Suprapubic skin (tissue), 4 donors: ENCODE results near the gene NTSR1. TPM values are rescaled to one million over a fixed set of nuclear protein-coding genes. Genes with fewer than 3 reads are reported as not detected.

Experiments used
- DNase-seq, 2 donors: peaks; one replicate each; pipeline ENCODE4 v3.0.0-alpha.2; 2019; ENCODE audit warnings: low spot score in 2 of 2
- H3K27ac ChIP-seq: fragments of 200-600 bp; sonication (generic); one replicate; pipeline ENCODE4 v1.5.1; 2019
- H3K27me3 ChIP-seq: fragments of 200-600 bp; sonication (generic); one replicate; pipeline ENCODE4 v1.5.1; 2019
- H3K36me3 ChIP-seq: fragments of 200-600 bp; sonication (generic); one replicate; pipeline ENCODE4 v1.5.1; 2019
- H3K4me1 ChIP-seq: fragments of 200-600 bp; sonication (generic); one replicate; pipeline ENCODE4 v1.5.1; 2019
- H3K4me3 ChIP-seq: fragments of 200-600 bp; sonication (generic); one replicate; pipeline ENCODE4 v1.5.1; 2019; ENCODE audit warnings: mild to moderate bottlenecking
- H3K9me3 ChIP-seq: fragments of 200-600 bp; sonication (generic); one replicate; pipeline ENCODE4 v1.5.1; 2019
- EP300 ChIP-seq: sonication (generic); formaldehyde crosslinking; IDR thresholded peaks from one replicate; pipeline ENCODE4 v1.6.1; 2017; ENCODE audit warnings: antibody characterized with exemption
- POLR2A ChIP-seq, 2 donors: fragments of 450-650 bp; IDR thresholded peaks; one replicate each; pipeline ENCODE4 v1.6.1; 2017; ENCODE audit warnings: antibody characterized with exemption in 2 of 2, mild to moderate bottlenecking in 2 of 2, moderate library complexity in 2 of 2
- POLR2AphosphoS5 ChIP-seq, 3 donors: sonication (generic); formaldehyde crosslinking; IDR thresholded peaks; one replicate each; pipeline ENCODE4 v1.6.1; 2017; ENCODE audit warnings: antibody characterized with exemption in 3 of 3
- WGBS: methylation state at CpG from one replicate; pipeline ENCODE4 v1.1.5; 2018; 5-methylcytosine and 5-hydroxymethylcytosine counted together
- total RNA-seq, 4 donors: library from RNA; depleted of rRNA; stranded (reverse); fragments of >200 nt; gene quantifications; one replicate each; pipeline ENCODE4 v1.1.0, GENCODE V29; 2016
- TF ChIP-seq, protein P1 (sequence below), 2 donors: fragments of 200-600 bp in 1 of 2; fragments of 450-650 bp in 1 of 2; sonication (generic) in 1 of 2; IDR thresholded peaks; one replicate each; pipeline ENCODE4 v1.5.1; 2016 to 2019; ENCODE audit warnings: antibody characterized with exemption in 2 of 2, mild to moderate bottlenecking in 1 of 2, moderate library complexity in 1 of 2

The NTSR1 gene
- total RNA-seq, 4 donors from 2014 or later = 0.16 to 0.55 TPM; not detected in 2

DNA sequence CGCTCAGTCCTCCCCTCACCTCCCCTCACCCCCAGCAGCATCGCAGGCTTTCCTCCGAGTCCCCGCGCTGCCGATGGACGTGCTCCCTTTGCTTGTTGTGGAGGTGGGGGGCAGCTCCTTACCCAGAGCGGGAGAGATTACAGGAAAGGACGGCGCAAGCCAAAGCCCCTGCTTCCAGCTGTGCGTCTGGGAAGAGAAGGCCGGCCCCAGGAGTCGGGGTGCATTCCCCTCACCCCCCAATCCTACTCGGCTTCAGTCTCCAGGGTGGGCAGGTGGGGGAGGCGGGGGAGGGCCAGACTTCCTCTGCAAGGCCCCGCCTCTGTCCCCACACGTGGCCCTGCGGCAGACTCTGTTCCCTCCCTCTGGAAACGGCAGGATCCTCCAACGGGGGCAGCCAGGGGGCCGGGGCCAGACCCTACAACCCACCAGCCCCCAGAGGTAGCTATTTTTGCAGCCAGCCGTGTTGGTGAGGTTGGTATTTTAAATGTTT, 43.6 kb downstream of the NTSR1 start:
- DNase-seq = no peak
- Histone ChIP-seq H3K9me3 (no peaks in the 10 kb centered on the region), H3K4me3 (no peak overlapping the region), H3K4me1 (peaks cover 17% of the 10 kb centered on the region), H3K27me3 (peaks cover 16% of the 10 kb centered on the region), H3K36me3 (no peaks in the 10 kb centered on the region), H3K27ac (no peak overlapping the region)
- 53% methylated on average over 13 of the region's 22 CpGs for WGBS
- TF ChIP-seq POLR2A (IDR thresholded peaks at IDR 0.05) (no peak), EP300 (no peak), POLR2AphosphoS5 (IDR thresholded peaks at IDR 0.05) (no peak)
- TF ChIP-seq, protein P1, sequence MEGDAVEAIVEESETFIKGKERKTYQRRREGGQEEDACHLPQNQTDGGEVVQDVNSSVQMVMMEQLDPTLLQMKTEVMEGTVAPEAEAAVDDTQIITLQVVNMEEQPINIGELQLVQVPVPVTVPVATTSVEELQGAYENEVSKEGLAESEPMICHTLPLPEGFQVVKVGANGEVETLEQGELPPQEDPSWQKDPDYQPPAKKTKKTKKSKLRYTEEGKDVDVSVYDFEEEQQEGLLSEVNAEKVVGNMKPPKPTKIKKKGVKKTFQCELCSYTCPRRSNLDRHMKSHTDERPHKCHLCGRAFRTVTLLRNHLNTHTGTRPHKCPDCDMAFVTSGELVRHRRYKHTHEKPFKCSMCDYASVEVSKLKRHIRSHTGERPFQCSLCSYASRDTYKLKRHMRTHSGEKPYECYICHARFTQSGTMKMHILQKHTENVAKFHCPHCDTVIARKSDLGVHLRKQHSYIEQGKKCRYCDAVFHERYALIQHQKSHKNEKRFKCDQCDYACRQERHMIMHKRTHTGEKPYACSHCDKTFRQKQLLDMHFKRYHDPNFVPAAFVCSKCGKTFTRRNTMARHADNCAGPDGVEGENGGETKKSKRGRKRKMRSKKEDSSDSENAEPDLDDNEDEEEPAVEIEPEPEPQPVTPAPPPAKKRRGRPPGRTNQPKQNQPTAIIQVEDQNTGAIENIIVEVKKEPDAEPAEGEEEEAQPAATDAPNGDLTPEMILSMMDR (IDR thresholded peaks at IDR 0.05) = no peak

DNA sequence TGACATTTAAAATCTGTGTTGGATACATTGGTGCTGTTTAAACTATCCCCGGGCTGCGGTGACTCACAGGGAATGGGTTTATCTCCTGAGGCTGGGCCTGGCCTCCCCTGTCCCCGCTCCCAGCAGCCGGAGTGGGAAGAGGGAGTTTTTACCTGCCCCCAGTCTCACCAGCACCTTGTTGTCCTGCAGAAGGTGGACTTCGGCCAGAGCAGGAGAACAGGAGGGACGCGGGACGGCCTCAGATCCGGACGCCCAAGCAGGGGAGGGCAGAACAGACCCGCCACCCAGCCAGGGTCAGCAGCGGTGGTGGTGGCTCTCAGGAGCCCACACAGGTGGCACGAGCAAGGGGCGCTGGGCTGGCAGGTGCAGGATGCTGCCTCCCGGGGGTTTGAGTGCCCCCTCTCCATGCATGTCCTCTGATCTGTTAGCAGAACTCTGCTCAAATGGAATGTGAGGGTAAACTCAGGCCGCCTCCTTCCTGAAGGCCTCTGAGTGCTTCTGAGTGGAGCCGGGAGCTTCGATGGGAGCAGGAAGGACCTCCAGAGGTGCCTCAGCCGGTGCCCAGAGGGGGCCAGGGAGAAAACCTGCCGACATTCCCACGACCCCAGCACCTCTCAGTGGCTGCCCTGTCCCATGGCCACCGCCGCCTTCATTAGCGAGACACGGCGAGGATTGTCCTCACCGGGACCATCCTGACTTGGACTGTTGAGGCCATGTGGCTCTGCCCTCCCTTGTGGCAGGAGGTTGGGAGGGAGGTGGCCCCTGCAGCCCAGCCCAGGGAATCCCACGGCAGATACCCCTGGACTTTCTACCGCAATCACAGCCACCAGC, 44.2 kb downstream of the NTSR1 start:
- H3K27me3 ChIP-seq = peaks cover 16% of the 10 kb centered on the region
- no peak overlapping the region for H3K27ac ChIP-seq
- H3K4me1 ChIP-seq = peaks cover 17% of the 10 kb centered on the region
- 84% methylated on average over 23 of the region's 29 CpGs for WGBS
- H3K4me3 ChIP-seq = no peak overlapping the region
- DNase-seq = no peak
- H3K9me3 ChIP-seq = no peaks in the 10 kb centered on the region
- no peak for TF ChIP-seq EP300
- no peak for TF ChIP-seq POLR2AphosphoS5 (IDR thresholded peaks at IDR 0.05)
- TF ChIP-seq, protein P1 (IDR thresholded peaks at IDR 0.05) = no peak
- TF ChIP-seq POLR2A (IDR thresholded peaks at IDR 0.05) = no peak
- no peaks in the 10 kb centered on the region for H3K36me3 ChIP-seq

DNA sequence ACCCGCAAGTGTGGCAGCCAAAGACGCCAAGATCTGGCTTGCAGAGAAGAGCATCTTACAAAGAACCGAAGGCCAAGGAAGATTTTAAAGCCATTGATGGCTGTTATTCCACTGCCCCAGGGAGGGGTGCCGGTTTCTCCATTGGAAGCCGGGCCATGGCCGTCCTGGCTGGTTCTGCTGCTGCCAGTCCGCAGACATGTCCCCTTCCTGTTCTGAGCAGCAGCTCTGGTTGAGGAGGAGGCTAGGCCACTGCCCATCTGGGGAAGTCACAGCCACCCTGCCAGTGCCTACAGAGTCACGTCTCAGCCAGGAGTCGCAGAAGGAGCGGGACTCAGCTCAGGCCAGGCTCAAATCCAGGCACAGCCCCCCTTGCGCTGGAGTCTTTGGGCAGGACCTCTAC, 45.0 kb downstream of the NTSR1 start:
- 91% methylated on average over 11 of the region's 11 CpGs for WGBS
- no peaks in the 10 kb centered on the region for H3K9me3 ChIP-seq
- H3K4me3 ChIP-seq = no peak overlapping the region
- DNase-seq = no peak
- H3K27me3 ChIP-seq = peaks cover 18% of the 10 kb centered on the region
- peaks cover 17% of the 10 kb centered on the region for H3K4me1 ChIP-seq
- no peaks in the 10 kb centered on the region for H3K36me3 ChIP-seq
- TF ChIP-seq POLR2AphosphoS5 (IDR thresholded peaks at IDR 0.05) = no peak
- TF ChIP-seq EP300 = no peak
- TF ChIP-seq, protein P1 (IDR thresholded peaks at IDR 0.05) = no peak
- no peak for TF ChIP-seq POLR2A (IDR thresholded peaks at IDR 0.05)
- H3K27ac ChIP-seq = no peak overlapping the region

DNA sequence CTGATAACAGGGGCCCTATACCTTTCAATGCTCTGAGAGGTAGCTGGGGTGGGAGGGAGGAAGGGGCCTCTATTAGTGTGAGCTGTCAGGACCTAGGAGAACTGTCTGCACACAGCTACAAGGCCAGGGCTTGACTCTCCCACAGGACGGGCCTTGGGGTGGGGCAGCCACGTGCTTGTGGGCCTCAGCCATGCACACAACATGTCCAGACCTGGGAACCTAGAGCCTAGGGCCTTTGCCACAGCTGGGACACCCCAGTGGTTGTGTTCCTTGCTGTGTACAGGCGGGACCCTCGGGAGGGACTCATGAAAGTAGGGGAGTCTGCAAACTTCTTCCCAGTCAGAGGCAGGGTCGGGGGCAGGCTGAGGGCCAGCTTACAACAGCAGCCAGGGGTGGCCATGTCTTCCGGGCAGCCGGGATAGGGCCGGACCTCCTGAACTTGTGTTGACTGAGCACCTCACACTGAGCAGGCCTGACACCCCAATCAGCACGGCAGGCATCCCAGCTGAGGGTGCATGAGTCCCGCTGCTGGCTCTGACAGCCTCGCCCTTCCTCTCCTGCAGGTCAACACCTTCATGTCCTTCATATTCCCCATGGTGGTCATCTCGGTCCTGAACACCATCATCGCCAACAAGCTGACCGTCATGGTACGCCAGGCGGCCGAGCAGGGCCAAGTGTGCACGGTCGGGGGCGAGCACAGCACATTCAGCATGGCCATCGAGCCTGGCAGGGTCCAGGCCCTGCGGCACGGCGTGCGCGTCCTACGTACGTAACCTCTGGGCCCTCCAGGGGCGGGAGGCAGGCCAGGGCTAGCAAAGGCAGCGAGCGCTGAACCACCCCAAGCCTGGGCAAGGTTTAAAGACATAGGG, 45.7 kb downstream of the NTSR1 start:
- H3K9me3 ChIP-seq = no peaks in the 10 kb centered on the region
- TF ChIP-seq, protein P1 (IDR thresholded peaks at IDR 0.05) = no peak
- no peak for TF ChIP-seq POLR2A (IDR thresholded peaks at IDR 0.05)
- no peak for TF ChIP-seq EP300
- TF ChIP-seq POLR2AphosphoS5 (IDR thresholded peaks at IDR 0.05) = no peak
- no peaks in the 10 kb centered on the region for H3K36me3 ChIP-seq
- no peak for DNase-seq
- H3K27me3 ChIP-seq = peaks cover 22% of the 10 kb centered on the region
- H3K4me1 ChIP-seq = peaks cover 17% of the 10 kb centered on the region
- no peak overlapping the region for H3K4me3 ChIP-seq
- 83% methylated on average over 25 of the region's 31 CpGs for WGBS
- no peak overlapping the region for H3K27ac ChIP-seq

DNA sequence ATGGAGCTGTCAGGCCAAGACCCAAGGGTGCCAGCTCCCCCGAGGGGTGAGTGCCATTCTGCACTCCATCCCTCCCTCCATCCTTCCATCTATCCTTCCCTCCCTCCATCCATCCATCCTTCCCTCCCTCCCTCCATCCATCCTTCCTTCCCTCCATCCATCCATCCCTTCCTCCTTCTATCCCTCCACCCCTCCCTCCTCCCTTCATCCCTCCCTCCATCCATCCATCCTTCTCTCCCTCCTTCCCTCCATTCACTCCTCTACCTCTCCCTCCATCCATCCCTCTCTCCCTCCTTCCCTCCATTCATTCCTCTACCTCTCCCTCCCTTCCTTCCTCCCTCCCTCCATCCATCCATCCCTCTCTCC, 46.3 kb downstream of the NTSR1 start:
- Histone ChIP-seq H3K4me1 (peaks cover 17% of the 10 kb centered on the region), H3K4me3 (no peak overlapping the region), H3K36me3 (no peaks in the 10 kb centered on the region), H3K27me3 (peaks cover 22% of the 10 kb centered on the region), H3K27ac (no peak overlapping the region), H3K9me3 (no peaks in the 10 kb centered on the region)
- DNase-seq = no peak
- TF ChIP-seq POLR2AphosphoS5 (IDR thresholded peaks at IDR 0.05) (no peak), EP300 (no peak), POLR2A (IDR thresholded peaks at IDR 0.05) (no peak)
- TF ChIP-seq, protein P1 (IDR thresholded peaks at IDR 0.05) = no peak
- WGBS = 54% methylated on average over 1 of the region's 1 CpG
